Fibroblast of skin of back (primary cell): Measurements from ENCODE around the gene PCDH9.

Source experiments
- DNase-seq: peaks from one replicate; pipeline ENCODE4 v3.0.0-alpha.2; 2013

Gene PCDH9

GRCh38 chr13:66429156-66429555, 801.0 kb downstream of the PCDH9 start:
- DNase-seq = peak; percentile 69

- DNase-seq = peak; percentile 25
These were observed 802.7 kb downstream of the PCDH9 start for GRCh38 chr13:66427458-66427861.

DNA sequence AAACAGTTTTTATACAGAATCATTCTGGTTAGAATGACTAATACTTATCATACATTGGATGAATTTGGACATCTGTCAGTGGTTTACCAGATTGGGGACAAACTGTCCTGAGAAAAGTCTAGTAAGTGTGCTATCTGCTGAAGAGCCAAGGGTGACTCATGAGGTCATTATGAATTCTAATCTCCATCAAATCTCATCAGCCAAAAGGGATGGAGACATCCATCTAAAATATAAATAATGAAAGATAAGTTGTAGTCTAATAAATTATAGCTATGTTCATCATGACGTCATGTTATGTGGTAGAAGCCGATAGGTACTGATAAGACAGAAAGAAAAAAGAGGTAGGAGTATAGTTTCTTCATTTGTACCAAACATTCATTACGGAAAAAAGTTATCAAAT, 804.4 kb downstream of the PCDH9 start:
- DNase-seq = peak; percentile 48

DNA sequence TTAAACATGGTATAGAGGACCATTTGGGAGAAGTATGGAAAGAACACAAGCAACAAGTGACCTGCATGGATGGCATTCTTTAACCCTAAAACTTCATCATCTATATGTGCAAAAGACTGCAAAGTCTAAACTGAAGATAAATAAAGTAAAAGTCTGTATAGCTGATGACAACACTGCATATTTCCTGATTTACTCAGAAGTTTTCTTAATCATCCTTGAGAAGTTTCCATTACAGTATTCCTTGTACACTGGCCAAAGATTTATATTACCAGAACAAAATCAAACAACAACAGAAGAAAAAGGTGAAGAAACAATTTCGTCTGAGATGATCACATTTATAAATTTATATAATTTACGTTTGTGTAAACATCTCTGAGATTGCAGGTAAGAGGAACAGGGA, 805.7 kb downstream of the PCDH9 start:
- peak; percentile 72 for DNase-seq

DNA sequence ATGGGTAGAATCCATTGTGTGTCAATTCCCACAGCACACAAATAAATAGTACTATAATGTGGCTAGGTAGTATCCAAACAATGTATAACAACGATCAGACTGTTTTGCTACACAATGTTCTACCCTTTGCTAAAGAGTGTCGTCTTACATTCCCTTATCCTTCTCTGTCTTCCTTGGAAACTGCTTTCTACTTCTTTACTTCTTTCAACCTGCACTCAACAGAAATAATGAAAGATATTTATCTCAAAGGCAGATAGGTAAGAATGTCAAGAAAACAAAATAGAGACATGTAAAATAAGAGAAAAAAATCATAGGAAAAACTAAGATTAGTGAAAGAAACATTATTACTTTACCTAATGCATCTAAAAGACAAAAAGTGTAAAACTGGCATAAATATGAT, 814.7 kb downstream of the PCDH9 start:
- DNase-seq = no peak

- DNase-seq = no peak
These were observed 815.9 kb downstream of the PCDH9 start for GRCh38 chr13:66414066-66414800.

GRCh38 chr13:66410314-66410713, 819.8 kb downstream of the PCDH9 start:
- no peak for DNase-seq

- DNase-seq = no peak
These were observed 820.6 kb downstream of the PCDH9 start for GRCh38 chr13:66409542-66409941.

DNA sequence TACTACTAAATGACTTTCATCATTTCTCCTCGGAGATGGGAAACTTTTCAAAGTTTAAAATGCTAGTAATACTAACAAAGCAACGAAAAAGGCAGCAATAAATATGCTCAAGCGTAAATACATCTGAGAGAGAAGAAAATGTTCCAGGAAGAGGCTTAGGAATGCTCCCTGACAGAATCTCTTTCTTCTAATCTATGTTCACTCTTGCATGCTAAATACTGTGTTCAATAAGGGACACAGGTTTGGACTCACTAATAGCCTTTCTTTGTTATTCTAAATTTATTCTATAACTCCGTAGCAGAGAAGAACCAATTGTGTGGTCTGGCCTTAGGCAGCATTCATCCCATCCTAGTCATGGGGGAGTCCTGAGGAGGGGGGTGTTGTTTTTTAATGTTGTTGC, 823.0 kb downstream of the PCDH9 start:
- no peak for DNase-seq

- peak; percentile 75 for DNase-seq
These were observed 824.0 kb downstream of the PCDH9 start for GRCh38 chr13:66405908-66406802.

DNA sequence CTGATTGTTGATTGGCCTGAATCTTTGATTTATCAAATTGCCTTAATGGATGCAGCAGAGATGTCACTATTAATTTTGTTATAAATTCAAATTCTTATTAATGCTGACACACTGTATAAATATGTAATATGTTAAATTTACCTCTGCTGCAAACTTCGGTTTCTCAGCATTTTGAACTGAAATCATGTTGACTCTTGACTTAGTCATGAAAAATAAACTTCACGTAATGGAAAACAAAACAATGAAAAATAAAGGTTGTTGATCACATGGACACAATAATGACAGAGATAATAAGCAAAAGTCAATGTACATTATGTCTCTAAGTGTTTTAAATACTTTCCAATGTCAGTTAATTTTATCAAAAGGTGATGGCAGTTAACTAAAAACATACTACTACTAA, 827.6 kb downstream of the PCDH9 start:
- DNase-seq = no peak

DNA sequence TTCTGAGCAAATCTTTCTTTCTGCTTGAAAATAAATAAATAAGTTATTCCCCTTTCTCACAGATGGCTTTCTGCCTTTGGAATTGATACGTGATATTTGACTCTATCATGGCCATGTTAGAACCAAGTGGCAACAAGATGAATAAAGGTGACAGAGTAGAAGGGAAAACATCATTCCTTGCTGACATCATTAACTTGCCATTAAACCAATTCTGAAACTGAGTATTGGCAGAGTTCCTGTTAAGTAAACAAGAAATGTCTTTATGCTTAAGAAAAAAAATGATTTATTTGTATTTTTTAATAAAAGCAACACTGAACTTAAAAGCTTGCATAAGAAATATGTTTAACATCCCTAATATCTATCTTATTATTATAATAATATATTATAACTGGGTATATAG, 828.1 kb downstream of the PCDH9 start:
- DNase-seq = peak; percentile 7

GRCh38 chr13:66400292-66400691, 829.8 kb downstream of the PCDH9 start:
- no peak for DNase-seq

- DNase-seq = no peak
These were observed 830.3 kb downstream of the PCDH9 start for GRCh38 chr13:66399873-66400272.

DNA sequence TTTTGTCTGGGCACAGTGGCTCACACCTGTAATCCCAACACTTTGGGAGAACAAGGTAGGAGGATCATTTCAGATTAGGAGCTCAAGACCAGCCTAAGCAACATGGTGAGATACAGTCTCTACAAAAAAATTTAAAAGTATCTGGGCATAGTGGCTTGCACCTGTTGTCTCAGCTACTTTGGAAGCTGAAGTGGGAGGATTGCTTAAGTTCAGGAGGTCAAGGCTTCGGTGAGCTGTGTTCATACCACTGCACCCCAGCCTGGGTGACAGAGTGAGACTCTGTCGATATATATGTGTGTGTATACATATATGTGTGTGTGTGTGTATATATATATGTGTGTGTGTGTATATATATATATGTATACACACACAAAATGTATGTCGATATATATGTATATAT, 833.0 kb downstream of the PCDH9 start:
- no peak for DNase-seq

DNA sequence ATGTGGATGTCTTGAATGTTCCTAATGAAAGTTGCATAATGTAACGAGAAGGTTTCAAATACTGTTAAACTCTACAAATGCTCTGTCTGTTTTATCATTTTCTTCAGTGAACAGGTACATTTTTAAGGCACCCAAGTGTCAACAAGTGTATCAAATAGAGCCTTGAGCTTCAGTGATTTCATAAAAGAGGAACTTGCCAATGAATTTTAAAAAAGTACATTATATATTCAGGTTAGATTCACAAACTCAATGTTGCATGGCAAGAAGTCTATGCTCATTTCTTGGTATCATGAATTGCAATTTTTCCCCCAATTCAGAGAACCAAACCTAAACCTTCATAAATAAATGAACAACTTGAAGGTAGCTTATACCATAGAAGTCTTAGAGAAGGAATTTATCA, 838.8 kb downstream of the PCDH9 start:
- no peak for DNase-seq

DNA sequence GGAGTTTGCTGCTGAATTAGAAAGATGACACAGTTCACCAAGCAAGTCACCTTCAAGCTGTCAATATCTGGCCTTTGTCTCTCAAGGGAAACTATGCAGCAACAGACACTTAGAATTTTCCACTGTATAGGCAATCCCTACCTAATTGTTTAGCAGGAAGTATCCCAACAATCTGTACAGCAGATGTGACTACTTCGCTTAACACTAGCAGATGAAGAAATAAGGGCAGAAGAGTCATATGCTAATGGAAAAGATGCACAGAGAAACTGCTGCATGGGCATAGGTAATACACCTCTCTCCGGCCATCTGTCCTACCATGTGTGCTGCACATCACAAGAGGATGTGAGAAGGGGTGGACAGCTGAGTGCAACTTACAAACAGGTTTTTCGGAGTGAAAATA, 851.2 kb downstream of the PCDH9 start:
- no peak for DNase-seq

- DNase-seq = no peak
These were observed 852.6 kb downstream of the PCDH9 start for GRCh38 chr13:66377569-66377968.

DNA sequence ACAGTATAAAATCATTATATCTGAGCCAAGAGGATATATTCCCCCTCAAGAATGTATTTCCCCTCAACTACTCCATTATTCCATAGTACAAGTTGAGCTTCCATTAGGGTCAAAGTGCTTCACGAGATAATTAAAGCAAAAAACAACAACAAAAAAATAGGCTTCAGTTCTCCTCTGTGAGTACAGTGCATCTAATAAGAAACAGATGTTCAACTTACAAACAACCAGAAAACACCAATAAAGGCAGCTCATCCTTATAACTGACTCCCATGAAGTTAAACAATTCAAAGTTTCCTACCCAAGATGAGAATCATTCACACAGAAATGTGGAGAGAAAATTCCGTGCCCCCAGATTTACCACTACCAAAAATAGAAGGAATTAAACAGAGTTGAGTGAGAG, 854.4 kb downstream of the PCDH9 start:
- DNase-seq = no peak

GRCh38 chr13:66369666-66370065, 860.5 kb downstream of the PCDH9 start:
- DNase-seq = peak; percentile 63

DNA sequence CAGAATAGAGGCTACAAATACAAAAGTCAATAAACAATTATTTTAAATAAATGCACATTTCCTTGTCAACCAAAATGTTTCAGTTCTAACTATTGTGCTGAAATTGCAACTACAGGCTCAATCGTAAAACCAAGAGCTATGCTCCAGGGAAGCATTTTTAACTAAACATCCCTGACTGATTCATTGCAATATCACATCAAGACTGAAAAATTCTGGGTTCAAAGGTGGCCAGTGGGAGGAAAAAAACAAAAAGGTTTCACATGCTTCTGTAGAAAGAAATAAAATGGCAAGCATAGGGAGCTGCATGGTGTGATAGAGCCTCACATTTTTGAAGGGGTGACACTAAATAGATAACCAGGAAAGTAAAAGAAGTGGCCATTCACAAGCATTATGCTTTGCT, 862.8 kb downstream of the PCDH9 start:
- DNase-seq = no peak

- DNase-seq = no peak
These were observed 865.0 kb downstream of the PCDH9 start for GRCh38 chr13:66365101-66365500.

- DNase-seq = no peak
These were observed 865.8 kb downstream of the PCDH9 start for GRCh38 chr13:66364346-66364745.

- no peak for DNase-seq
These were observed 867.7 kb downstream of the PCDH9 start for GRCh38 chr13:66362485-66362884.
